GM12878 (cell line): ENCODE data around the gene BRAT1. TPM values are rescaled to one million over a fixed set of nuclear protein-coding genes. Genes with fewer than 3 reads are reported as not detected.

Source experiments
- ATF7 ChIP-seq: fragments of 450-650 bp; IDR thresholded peaks from 2 replicates; pipeline ENCODE4 v1.6.1; 2016; ENCODE audit warnings: low read depth, mild to moderate bottlenecking
- BCL11A ChIP-seq: IDR thresholded peaks from 2 replicates; pipeline ENCODE4 v1.6.1; 2011; ENCODE audit warnings: low read depth, low read length
- CBX5 ChIP-seq: sonication (generic); IDR thresholded peaks from 2 replicates; pipeline ENCODE4 v1.6.1; 2016; ENCODE audit warnings: low read depth, moderate library complexity, mild to moderate bottlenecking, inconsistent platforms
- CUX1 ChIP-seq: IDR thresholded peaks from 2 replicates; pipeline ENCODE4 v1.6.1; 2012; ENCODE audit warnings: improper control_type of control experiment, low read depth, low read length; ENCODE audit not compliant: insufficient replicate concordance
- E2F4 ChIP-seq: IDR thresholded peaks from 2 replicates; pipeline ENCODE4 v1.6.1; 2012; ENCODE audit warnings: low read depth, low read length, improper control_type of control experiment
- EED ChIP-seq: sonication (generic); IDR thresholded peaks from 2 replicates; pipeline ENCODE4 v1.6.1; 2016; ENCODE audit warnings: antibody characterized with exemption, low read depth
- GATAD2B ChIP-seq: fragments of 450-650 bp; conservative IDR thresholded peaks from 2 replicates; pipeline ENCODE4 v1.6.1; 2017; ENCODE audit warnings: low read depth, mild to moderate bottlenecking, moderate library complexity
- JUNB ChIP-seq: IDR thresholded peaks from 2 replicates; pipeline ENCODE4 v1.6.1; 2016; ENCODE audit warnings: antibody characterized with exemption, mild to moderate bottlenecking
- KAT2A ChIP-seq: conservative IDR thresholded peaks from 2 replicates; pipeline ENCODE4 v1.6.1; 2011; ENCODE audit warnings: low read depth, low read length; ENCODE audit not compliant: control insufficient read depth
- KDM1A ChIP-seq: fragments of 200-600 bp; sonication (generic); IDR thresholded peaks from 2 replicates; pipeline ENCODE4 v1.6.1; 2016; ENCODE audit warnings: borderline replicate concordance
- MEF2A ChIP-seq: IDR thresholded peaks from 2 replicates; pipeline ENCODE4 v1.6.1; 2011; ENCODE audit warnings: low read depth, mild to moderate bottlenecking, low read length, moderate library complexity; ENCODE audit not compliant: insufficient read depth
- MLLT1 ChIP-seq: fragments of 450-650 bp; IDR thresholded peaks from 2 replicates; pipeline ENCODE4 v1.6.1; 2016; ENCODE audit warnings: mild to moderate bottlenecking
- MYB ChIP-seq: fragments of 150-350 bp; IDR thresholded peaks from 2 replicates; pipeline ENCODE4 v1.6.1; 2014; ENCODE audit warnings: mild to moderate bottlenecking, low read depth, low read length, borderline replicate concordance
- POLR2AphosphoS5 ChIP-seq: IDR thresholded peaks from 2 replicates; pipeline ENCODE4 v1.6.1; 2011; ENCODE audit warnings: mild to moderate bottlenecking, low read length, inconsistent platforms
- POU2F2 ChIP-seq: IDR thresholded peaks from 3 replicates; pipeline ENCODE4 v1.6.1; 2011; ENCODE audit warnings: low read depth, mild to moderate bottlenecking, low read length, borderline replicate concordance
- SMAD1 ChIP-seq: fragments of 450-650 bp; IDR thresholded peaks from 2 replicates; pipeline ENCODE4 v1.6.1; 2018; ENCODE audit warnings: mild to moderate bottlenecking, low read depth; ENCODE audit not compliant: partially characterized antibody
- SMC3 ChIP-seq: IDR thresholded peaks from 2 replicates; pipeline ENCODE4 v1.6.1; 2011; ENCODE audit warnings: low read length, improper control_type of control experiment, borderline replicate concordance
- TAF1 ChIP-seq: IDR thresholded peaks from 2 replicates; pipeline ENCODE4 v1.6.1; 2011; ENCODE audit warnings: mild to moderate bottlenecking, low read depth, low read length, borderline replicate concordance
- TCF7 ChIP-seq: IDR thresholded peaks from 2 replicates; pipeline ENCODE4 v1.6.1; 2014; ENCODE audit warnings: antibody characterized with exemption, borderline replicate concordance
- ZBED1 ChIP-seq: IDR thresholded peaks from 2 replicates; pipeline ENCODE4 v1.6.1; 2016; ENCODE audit warnings: borderline replicate concordance
- ZBTB33 ChIP-seq: fragments of 450-650 bp; IDR thresholded peaks from 2 replicates; pipeline ENCODE4 v1.6.1; 2017; ENCODE audit warnings: mild to moderate bottlenecking
- ZNF24 ChIP-seq: fragments of 450-650 bp; IDR thresholded peaks from 2 replicates; pipeline ENCODE4 v1.6.1; 2017; ENCODE audit warnings: antibody characterized with exemption, mild to moderate bottlenecking
- ZNF622 ChIP-seq: fragments of 450-650 bp; IDR thresholded peaks from 2 replicates; pipeline ENCODE4 v1.6.1; 2017; ENCODE audit warnings: mild to moderate bottlenecking, inconsistent platforms
- polyA plus RNA-seq, 11 experiments: library from polyadenylated mRNA; depleted of rRNA in 4 of 11; unstranded in 6 of 11; stranded (reverse) in 5 of 11; fragments of >200 nt; fragmentation: Nextera tagmentation in 4 of 11; fragmentation: Illumina TruSeq in 1 of 11; extraction: Ambion mirVana in 4 of 11; extraction: Trizol in 1 of 11; gene quantifications; 1 replicate in 1 of 11; 2 replicates in 10 of 11; pipeline versions ENCODE4 v1.2.1 to v1.2.3, GENCODE V29; 2011 to 2016; ENCODE audit warnings: inconsistent platforms in 2 of 11, missing spikeins in 2 of 11, low read depth in 1 of 11
- total RNA-seq, 4 experiments: library from RNA; depleted of rRNA in 3 of 4; stranded (reverse); fragments of >200 nt in 3 of 4; fragmentation: Illumina TruSeq in 1 of 4; extraction: Trizol in 1 of 4; gene quantifications; 2 replicates each; pipeline versions ENCODE4 v1.2.1 to v1.2.3, GENCODE V29; 2013 to 2021

BRAT1 gene
- total and polyA plus RNA-seq, 10 of the 15 experiments (the other 5 are each of a cell fraction or from before 2014, with no cell fraction given), result 0.13 to 53.3 (median 16.0) TPM

GRCh38 chr7:2558629-2559282 is 3.4 kb upstream of the BRAT1 start, which contains the start of gene IQCE (continued):
- no peak for TF ChIP-seq JUNB
- TF ChIP-seq KDM1A, result no peak
- no peak for TF ChIP-seq EED
- TF ChIP-seq MLLT1, result peak; percentile 55
- no peak for TF ChIP-seq BCL11A
- TF ChIP-seq MYB, result no peak
- TF ChIP-seq SMC3, result no peak
- TF ChIP-seq CBX5, result no peak
- TF ChIP-seq TAF1, result no peak
- no peak for TF ChIP-seq ZBED1
- TF ChIP-seq ZNF622, result no peak
- no peak for TF ChIP-seq POU2F2
- no peak for TF ChIP-seq ZBTB33
- no peak for TF ChIP-seq ATF7
- TF ChIP-seq KAT2A, result no peak
- TF ChIP-seq SMAD1, result no peak
- TF ChIP-seq MEF2A, result no peak
- no peak for TF ChIP-seq TCF7
- no peak for TF ChIP-seq CUX1
- peak; percentile 93; the same call in 1 of the 2 replicates for TF ChIP-seq GATAD2B
- no peak for TF ChIP-seq POLR2AphosphoS5
- no peak for TF ChIP-seq E2F4
- TF ChIP-seq ZNF24, result peak; percentile 75
